Measurements from ENCODE around the gene GRIK4.

GRCh38 chr11:120842195-120842594, 330.6 kb downstream of the GRIK4 start:
- TF ChIP-seq, protein P1, sequence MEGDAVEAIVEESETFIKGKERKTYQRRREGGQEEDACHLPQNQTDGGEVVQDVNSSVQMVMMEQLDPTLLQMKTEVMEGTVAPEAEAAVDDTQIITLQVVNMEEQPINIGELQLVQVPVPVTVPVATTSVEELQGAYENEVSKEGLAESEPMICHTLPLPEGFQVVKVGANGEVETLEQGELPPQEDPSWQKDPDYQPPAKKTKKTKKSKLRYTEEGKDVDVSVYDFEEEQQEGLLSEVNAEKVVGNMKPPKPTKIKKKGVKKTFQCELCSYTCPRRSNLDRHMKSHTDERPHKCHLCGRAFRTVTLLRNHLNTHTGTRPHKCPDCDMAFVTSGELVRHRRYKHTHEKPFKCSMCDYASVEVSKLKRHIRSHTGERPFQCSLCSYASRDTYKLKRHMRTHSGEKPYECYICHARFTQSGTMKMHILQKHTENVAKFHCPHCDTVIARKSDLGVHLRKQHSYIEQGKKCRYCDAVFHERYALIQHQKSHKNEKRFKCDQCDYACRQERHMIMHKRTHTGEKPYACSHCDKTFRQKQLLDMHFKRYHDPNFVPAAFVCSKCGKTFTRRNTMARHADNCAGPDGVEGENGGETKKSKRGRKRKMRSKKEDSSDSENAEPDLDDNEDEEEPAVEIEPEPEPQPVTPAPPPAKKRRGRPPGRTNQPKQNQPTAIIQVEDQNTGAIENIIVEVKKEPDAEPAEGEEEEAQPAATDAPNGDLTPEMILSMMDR (IDR thresholded peaks at IDR 0.05): no peak
- TF ChIP-seq POLR2A (IDR thresholded peaks at IDR 0.05): no peak
